ENCODE measurements around the gene ADRA2C. TPM values are rescaled to one million over a fixed set of nuclear protein-coding genes. Genes with fewer than 3 reads are reported as not detected.

ADRA2C gene
- polyA plus RNA-seq, 1 donor, result 2.1 TPM

DNA sequence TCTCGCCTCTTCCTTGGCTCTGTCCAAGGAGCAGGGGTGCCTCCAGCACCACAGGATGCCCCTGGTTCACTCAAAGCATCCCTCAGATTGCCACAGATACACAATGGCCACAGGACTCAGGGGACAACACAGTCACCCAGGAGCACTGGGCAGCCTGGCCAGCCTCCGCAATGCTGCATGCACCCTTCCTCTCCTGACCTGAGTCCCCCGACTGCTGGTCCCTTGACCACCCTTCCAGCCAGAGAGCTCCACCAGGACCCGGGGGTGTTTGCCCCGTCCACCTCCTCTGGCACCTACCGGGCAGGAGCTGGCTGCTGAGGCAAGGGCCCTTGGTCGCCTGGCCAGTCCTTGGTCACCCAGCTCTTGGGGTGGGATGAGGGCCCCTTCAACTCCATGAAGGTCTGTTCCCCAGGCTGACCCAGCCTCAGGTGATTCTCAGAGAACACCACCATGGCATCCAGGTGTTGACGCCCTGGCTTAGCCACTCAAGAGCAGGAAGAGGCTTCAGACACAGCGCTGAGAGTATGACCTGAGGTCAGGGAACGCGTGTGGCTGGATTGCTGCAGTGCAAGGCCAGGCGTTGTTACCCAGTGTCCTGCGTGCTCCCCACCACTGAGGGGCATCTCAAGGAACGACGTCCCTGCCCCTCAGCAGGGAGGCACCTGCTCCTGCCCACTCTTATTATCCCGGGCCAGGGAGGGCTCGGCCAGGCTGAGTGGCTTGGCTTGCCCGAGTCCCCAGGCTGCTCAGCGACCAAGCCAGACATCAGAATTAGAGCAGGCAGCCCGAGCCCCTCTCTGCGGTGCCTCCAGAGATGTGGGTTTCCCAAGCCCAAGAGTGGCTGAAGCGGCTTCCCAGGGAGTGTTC is 10.2 kb downstream of the ADRA2C start:
- DNase-seq (ENCODE audit: low read depth), result no peak

DNA sequence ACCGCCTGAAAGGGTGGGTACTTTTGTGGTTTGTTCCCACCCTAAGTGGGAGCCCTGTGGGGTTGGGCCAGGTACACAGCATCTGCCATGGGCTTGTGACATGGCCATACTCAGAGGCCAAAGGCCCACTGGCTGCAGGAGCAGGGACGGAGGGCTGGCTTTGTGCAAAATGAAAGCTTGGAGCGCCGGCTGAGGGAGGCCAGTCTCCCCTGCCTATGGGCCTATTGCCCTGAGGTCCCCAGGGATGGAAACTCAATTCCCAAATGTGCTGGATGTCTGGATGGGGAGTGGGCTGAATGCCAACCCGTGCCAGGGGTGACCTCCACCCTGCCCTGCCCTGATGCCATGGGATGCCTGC is 10.8 kb downstream of the ADRA2C start:
- no peak for DNase-seq (ENCODE audit: low read depth)

DNA sequence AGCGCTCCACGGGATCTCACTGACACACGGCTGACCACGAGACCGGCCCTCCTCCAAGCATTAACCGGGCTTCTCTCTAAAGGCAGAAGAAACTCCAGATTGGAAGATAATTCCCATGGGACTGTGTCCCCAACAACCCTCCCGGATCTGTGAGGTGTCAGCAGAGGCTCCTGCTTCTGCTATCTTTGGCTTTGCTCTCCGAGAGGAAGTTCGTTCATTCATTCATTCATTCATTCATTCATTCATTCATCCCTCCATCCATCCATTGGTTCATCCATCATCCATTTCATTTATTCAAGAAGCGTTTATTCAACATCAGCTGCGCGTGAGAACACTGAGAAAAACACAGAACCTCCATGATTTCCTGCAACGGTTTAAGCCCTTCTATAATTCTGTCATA is 11.5 kb downstream of the ADRA2C start:
- no peak for DNase-seq (ENCODE audit: low read depth)

DNA sequence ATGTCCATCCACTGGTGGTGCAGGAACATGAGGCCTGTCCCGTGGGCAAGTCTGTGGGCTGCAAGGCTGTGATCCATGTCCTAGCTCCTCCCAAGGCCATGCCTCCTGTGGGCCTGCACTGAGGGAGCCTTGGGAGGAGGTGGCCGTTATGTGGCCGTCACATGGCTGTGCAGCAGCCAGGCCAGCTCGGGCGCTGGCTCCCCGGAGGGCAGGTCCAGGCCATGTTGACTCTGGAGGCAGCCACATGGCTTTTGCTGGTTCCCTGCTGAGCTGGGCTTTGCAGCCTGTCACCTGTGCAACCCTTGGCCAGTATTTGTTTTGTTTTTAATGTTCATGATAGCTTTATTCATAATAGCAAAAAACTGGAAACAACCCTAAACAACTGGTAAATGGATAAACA is 13.3 kb downstream of the ADRA2C start:
- no peak for DNase-seq (ENCODE audit: low read depth)

DNA sequence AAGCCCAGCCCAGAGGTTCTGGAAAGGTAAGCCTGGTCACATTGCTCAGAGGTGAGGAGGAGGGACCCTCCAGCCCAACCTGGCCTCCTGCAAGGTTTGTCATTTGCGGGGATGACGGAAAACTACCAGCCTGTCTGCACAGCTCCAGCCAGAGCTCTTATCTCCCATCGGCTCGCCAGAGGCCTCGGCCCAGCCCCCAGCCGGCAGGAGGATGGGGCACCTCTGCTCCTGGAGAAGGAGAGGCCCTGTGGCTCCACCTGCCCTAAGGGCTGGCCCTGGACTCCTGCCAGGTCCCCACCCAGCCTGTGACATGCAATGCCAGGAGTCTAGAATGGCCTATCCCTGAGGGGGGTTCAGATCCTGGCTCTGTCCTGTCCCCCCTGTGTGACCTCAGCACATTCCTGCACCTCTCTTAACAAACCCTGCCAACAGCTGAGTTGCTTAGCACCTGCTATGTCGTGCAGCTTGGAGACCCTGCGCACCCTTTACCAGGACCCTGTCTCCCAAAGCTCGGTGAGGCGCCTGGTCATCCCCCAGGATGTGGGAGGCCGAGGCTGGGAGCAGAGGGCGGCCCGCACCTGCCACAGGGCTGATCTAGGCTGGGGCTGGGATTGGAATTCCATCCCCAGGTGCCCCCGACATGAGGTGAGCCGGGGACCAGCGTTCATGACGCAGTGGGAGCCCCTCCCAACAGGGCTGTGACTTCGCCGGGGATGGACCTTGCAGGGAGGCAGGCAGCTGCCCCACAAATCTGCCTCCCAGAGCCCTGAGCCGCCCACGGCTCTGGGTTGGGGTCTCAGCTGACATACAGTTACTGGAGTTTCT is 14.4 kb downstream of the ADRA2C start:
- no peak for DNase-seq (ENCODE audit: low read depth)

DNA sequence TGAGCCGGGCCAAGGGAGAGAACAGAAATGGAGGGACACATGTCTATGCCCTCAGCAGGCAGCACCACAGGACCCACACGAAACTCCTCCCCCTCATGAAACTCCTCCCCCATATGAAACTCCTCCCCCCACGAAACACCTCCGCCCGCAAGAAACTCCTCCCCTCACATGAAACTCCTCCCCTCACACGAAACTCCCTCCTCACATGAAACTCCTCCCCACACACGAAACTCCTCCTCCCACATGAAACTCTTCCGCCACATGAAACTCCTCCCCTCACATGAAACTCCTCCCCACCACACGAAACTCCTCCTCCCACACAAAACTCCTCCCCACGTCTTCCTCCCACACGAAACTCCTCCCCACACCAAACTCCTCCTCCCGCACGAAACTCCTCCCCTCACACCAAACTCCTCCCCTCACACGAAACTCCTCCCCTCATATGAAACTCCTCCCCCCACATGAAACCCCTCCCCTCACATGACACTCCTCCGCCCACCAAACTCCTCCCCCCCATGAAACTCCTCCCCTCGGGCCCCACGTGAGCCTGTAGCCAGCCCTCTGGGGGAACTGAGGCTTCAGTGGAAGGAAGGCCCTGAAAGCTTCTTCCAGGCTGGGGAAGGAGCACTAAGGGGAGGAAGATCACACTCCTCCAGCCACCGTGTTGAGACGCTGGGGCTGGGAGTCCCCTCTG is 15.2 kb downstream of the ADRA2C start:
- DNase-seq (ENCODE audit: low read depth), result no peak

DNA sequence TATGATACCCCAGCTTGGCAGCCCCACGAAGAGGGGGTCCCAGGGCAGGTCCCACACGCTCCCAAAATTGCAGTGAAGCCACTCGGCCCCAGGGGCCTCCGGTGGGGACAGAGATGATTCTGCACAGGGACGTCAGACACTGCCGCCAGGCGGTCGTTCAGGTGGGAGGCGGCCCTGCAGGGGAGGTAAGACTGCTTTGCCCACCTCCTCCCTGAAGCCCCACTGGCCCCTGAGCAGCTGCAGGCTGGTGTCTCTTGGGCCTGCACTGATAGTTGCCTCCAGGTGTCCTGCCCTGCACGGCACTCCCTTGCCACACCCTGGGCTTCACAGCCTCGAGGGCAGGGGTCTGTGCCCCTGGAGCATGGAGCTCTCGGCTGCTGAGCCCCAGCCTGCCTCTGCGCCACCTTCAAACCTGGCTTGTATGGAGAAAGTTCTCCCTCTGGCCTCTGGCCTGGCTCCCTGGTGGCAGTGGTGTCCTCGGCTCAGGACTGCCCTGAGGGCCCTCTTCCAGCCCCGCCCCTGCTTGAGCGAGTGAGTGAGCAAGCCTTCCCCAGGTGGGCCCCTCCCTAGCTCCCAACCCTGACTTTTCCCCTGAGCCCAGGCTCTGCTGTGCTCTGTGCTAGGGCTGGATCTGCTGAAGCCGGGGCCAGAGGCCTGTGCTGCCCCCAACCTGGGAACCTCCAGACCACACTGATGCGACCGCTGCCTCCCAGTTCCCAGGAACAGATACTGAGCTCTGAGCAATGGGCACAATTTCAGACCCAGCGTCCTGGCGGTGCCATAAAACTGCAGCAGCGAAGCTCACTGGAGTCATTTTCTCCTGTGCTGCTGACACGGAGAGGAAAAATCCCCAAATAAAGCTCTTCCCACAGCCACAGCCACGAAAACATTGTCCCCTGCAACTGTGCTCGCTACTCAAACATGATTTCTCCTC is 16.1 kb downstream of the ADRA2C start:
- no peak for DNase-seq (ENCODE audit: low read depth)

DNA sequence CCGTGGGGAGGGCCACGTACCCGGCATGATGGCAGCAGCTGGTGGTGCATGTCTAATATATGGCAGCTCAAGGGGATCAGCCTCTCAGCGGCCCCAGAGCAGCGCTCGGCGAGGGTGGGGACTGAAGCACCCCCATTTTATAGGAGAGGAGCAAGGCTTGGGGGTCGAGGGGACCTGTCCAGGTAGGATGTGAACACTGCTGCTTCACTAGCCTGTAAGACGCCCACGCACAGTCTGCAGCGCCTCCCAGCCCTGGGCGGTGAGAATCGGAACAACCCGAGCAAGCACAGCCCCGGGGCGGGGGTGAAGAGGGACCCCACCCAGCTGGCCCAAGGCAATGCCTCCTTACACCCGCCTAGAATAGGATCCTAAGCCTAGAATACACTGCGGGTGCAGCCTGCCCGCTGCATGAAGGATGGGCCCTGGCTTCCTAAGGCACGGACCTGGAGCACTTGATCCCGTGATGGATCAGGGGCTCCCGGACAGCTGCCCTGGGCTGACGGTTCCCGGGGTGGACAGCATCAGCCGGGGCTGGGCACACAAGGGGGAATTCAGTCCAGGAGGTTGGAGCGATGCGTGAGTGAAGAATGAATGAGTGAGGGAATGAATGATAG is 17.6 kb downstream of the ADRA2C start:
- DNase-seq (ENCODE audit: low read depth), result no peak

DNA sequence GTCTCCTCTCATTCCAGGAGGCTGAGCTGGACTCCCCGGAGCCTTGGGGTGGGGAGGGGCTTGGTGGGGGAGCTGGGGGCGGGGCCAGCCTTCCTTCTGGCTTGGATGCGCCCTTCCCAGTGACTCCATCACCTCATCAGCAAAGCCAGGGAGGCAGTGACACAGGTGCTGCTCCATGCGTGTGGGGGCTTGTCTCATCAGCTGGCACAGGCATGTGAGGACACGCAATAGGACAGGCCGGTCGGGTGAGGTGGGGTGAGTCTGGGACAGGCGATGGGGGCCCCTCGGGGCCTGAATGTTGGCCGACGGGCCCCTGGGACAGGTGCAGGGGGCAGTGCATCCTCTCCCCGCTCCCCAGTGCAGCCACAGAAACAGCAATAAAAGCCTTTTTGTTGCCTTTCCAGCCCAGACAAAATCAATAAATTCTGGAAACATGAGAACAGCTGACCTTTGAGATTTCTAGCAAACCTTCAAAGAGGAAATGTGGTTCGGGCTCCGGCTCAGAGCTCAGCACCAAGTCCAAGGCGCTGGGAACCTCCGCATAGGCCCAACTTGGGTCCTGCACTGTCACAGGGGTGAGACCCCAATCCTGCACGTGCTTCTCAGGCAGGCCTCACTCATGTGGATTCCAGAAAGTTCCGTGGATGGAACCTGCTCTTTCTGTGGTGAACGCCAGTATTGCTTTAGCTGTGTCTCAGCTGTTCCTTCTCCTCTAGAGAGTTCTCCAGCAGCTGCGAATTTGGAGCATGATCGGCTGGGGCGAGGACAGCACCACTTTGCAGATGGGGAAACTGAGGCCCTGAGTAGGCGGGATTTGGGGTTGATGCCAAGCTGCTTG is 18.5 kb downstream of the ADRA2C start:
- no peak for DNase-seq (ENCODE audit: low read depth)

DNA sequence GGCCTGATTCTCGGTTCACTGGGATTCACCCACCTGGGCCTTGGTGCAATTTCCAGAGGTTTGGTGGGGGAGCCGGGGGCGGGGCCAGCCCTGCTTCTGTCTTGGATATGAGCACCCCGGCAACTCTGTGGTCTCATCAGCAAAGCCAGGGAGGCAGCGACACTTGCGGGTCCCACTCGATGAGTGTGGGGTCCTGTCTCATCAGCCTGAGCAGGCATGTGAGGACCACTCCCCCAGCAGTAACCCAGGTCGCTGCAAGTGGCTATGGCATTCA is 19.0 kb downstream of the ADRA2C start:
- DNase-seq (ENCODE audit: low read depth), result no peak

DNA sequence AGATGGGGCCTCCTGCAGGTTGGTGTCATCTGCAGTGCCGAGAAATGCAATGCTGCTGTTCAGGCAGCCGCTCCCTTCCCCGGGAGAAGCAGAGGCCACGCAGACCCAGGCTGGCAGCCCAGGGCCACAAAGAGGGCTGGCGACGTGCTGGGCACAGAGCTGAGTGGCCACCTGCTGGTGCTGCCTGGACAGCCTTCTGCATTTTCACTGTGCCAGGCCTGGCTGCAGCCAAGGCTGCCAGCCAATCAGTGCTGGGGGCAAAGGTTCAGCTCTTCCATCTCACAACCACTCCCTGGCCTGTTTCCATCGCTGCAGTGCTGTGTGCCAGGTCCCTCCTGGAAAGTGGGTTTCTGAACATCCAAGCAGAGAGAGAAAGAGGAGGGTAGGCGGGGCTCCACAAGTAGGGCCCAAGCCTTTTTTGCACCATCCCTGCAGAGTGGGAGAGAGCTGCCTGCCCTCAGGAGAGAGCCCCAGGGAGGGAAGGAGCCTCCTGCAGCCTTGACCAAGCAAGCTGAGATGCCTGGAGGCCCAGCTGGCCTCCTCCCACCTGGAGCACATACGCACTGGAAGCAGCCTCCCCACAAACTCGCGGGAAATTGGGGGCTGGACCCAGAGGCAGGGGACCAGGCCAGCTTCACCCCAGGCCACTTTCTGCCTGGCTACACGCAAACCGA is 20.1 kb downstream of the ADRA2C start:
- no peak for DNase-seq (ENCODE audit: low read depth)

DNA sequence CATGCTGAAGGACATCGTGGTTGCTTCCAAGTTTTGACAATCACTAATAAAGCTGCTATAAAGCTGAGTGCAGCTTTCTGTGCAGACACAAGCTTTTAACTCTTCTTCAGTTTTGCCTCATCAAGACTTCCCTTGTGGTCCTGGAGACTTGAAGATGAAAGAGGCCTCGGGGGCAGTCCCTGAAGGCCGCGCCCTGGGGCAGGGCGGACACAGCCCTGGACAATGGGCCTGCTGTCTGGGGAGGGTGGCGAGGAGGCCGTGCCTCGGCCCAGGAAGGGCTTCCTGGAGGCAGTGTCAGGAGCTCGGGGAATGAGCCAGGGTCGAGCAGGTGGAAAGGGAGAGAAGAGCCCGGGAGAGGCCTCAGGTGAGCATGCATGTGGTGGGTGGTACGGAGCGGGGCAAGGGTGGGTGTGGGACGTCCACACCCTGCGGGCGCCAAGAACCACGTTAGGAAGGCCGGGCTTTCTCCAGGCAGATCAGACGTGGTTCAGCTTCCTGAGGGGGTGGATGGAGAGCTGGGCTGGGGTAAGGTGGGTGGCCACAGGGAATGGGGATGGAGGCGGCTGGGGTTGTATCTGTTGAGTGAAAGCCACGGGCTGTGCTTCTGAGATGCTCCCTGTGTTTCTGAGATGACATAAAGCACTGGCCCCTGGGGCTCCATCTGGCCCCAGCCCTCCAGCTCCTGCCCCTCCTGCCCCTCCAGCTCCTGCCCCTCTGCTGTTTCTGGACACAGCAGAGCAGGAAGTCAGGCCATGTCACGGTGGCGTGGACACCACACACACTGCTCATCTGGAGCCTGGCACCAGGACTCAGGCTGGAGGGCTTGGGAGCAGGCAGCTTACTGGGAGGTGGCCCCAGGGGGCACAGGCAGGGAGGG is 21.5 kb downstream of the ADRA2C start:
- DNase-seq (ENCODE audit: low read depth), result no peak

DNA sequence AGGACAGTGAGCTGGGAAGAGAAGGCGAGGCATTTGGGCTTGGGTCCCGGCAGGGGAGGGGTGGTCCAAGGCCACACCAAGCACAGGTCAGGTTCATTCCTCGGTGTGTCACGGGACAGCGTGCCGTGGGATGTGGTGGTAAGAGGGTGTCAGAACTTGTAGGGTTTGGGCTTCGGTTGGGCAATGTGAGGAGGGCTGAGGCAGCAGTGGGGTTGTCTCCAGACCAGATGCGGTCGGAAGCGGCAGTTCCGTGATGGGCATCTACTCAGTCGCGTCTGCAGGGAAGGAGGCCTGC is 22.1 kb downstream of the ADRA2C start:
- DNase-seq (ENCODE audit: low read depth), result no peak

DNA sequence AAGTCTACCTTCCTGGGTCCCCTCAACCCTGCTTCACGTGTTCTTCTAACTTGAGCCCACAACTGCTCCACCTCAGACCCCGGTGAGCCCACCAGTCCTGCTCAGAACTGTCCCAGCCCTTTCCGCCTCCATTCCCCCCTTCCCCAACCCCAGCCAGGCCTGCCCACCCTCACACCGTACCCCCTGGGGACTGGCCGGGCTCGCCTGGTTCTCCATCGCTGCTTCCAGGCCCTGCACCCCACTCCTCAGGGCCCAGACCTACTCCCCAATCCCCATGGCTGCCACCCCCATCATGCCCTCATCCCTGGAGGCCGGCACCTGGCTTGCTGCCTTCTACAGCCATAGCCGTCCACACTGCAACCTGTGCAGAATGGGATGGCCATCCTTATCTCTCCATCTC is 23.4 kb downstream of the ADRA2C start:
- DNase-seq (ENCODE audit: low read depth), result no peak

DNA sequence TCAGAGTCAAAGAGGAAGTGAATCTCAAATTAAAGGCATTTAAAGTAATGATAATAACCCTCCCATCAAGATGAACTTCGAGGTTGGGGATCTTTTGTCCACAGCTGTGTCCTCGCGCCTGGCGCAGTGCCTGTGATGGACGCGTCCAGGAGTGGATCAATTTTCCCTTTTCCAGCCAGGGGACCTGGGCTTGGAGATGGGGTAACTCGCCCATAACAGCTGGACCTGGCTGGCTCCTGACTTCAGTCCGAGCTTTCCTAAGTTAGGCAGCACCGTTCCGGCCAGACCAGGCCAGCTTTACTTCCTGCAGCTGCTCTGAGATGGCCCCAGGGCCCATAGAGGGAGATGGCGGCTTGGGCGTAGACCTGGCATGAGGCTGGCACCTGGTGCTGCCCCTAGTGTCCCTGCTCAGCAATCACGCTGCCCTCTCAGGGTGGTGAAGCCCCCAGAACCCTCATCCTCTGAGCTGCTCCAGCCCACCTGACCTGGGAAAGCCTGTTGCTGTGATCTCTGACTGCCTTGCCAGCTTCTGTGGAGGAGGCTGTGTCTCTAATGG is 23.9 kb downstream of the ADRA2C start:
- DNase-seq (ENCODE audit: low read depth), result no peak

DNA sequence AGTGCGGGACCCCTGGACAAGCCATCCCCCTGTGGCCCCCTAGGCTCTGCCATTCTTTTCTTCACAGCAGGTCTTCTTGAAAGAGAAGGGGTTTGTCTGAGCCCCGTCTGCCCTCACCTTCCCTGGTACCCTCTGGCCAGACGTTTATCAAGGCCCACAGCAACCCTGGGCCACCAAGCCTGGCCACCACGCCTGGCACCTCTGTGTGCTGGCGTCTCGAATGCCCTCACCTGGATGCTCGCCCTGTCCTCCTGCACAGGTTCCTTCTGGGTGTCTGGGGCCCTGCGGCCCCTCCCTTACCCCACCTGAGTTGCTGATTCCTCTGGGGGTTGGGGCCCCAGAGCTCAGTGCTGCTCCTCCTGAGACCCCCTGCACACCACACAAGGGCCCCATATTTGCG is 25.1 kb downstream of the ADRA2C start:
- DNase-seq (ENCODE audit: low read depth), result no peak

DNA sequence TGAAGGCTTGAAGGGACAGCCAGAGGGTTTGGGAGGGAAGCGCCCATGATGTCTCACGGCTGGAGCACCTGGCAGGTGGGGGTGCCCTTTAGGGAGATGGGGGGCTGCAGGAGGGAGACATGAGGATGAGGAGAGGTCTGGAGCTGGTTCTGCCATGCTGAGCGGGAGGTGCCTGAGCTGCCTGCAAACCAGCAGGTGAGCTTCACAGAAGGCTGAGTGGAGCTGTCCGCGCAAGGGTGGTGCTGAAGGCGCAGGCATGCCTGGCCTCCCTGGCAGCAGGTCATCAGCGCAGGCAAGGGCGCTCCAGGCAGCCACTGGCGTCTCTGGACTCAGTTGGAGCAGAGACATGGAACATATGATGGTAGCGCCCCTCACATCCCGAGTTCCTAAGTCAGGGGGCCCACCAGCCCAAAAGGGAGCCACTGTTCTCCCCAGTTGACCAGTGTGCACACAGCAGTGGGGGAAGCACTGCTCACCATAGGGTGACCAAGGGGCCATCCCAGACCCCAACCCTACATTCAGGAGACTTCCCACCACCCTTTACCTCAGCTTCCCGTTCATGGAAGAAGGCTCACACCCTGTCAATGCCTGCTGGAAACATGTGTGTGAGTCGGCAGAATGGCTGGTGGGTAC is 25.8 kb downstream of the ADRA2C start:
- no peak for DNase-seq (ENCODE audit: low read depth)

DNA sequence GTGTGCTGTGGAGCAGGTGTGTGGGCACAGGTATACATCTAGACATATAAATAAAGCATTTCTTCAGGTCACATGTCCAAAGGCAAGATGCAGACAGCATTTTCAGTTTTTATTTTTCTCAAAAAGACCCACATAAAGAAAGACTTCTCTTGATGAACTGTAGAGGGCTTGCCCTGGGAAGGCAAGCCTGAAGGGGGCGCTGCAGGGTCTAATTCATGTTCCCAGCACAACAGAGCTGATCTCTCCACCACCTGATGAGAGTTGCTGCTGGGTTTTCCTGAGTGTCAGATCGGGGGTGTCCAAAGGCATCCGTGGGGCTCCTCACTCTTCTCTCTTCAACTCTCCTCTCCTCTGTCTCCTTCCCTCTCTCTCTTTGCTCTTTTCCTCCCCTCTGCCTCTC is 26.6 kb downstream of the ADRA2C start:
- DNase-seq (ENCODE audit: low read depth), result no peak

All from forelimb muscle (tissue), 1 donor.